Left cardiac atrium (tissue), 4 donors: ENCODE data around the gene TMPRSS13. TPM values are rescaled to one million over a fixed set of nuclear protein-coding genes. Genes with fewer than 3 reads are reported as not detected.
"Not testable (repeated sequence)": the region's sequence is repeated elsewhere in the genome, so short reads cannot be mapped to it uniquely, and the experiment has no call there.

Experiments used
- ATAC-seq, 2 donors: fragments of 200-7000 bp; cut with Tn5 transposase; one replicate each; pipeline ENCODE4 v1.9.1; 2020; ENCODE audit warnings: mild to moderate bottlenecking in 2 of 2, moderate library complexity in 2 of 2
- DNase-seq: peaks from one replicate; pipeline ENCODE4 v3.0.0-alpha.2; 2020
- intact Hi-C, 2 donors: fragments of 100-400 bp; cut with DNase I; formaldehyde crosslinking; loops; one replicate each; pipeline versions ENCODE4 v1.14.1 to v1.15.1; 2022 to 2023
- long read RNA-seq: library from polyadenylated mRNA; unstranded; transcript quantifications from one replicate; pipeline ENCODE4 v2.0.0, GENCODE V29; 2021
- total RNA-seq, 2 donors: library from RNA; stranded (reverse); fragmentation: NEBNext Ultra II Directional; extraction: Animal tissue kit (Norgen Biotek cat#: 25700); gene quantifications; one replicate each; pipeline ENCODE4 v1.2.1, GENCODE V29; 2021
- donor health status: DM: no; HTN: yes; CAD: no.
- donor health status: DM: no; HTN: yes; CAD: no; lungs with severe emphysema.
- donor health status: DM: yes; HTN: yes; CAD: no.
- donor health status: Dilated cardiomyopathy.

TMPRSS13 gene
- under 1 TPM; 0.15 to 0.16 TPM for total RNA-seq
- long read RNA-seq = 0 reads

DNA sequence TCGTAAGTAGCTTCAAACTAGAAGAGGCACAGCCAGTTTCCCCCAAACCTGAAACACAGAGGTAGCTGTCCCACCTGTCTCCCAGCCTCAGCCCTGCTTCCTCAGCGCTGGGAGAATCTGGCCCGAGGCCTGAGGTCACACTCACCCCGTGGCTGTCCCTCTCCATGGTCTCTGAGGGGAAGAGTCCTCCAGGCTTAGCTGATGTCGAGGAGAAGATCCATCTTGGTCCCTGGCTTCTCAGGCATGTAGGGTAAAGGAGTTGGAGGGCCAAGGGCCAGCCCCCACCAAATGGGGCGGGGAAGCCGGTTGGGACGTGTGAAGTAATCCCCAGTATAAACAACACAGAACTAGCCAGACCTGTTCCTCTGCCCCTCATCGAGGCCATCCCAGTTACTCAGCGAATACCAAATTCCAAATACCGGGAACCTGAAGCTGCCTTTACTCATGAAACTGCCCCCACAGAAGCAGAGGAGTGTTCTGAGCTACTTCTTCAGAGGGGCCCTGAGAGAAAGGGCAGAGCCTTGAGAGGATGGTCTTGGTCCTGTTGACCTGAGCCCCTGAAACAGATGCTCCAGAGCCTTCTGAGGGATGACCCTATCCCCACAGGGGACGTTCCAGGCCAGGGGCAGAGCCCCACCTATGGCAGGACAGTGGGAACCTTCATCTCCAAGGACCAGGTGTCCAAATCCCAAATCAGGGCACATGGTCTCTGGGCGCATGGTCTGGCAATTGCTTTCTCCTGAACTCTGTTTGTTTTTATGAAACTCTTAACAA, at the start of gene TMPRSS13:
TSS of gene TMPRSS13 (minus strand) at position 261 of the 774 bp plus-strand sequence. CDS start at position 166, 95 bp downstream.
- intact Hi-C loops = no loop called here
- DNase-seq = peak; percentile 4
- ATAC-seq = no peak

DNA sequence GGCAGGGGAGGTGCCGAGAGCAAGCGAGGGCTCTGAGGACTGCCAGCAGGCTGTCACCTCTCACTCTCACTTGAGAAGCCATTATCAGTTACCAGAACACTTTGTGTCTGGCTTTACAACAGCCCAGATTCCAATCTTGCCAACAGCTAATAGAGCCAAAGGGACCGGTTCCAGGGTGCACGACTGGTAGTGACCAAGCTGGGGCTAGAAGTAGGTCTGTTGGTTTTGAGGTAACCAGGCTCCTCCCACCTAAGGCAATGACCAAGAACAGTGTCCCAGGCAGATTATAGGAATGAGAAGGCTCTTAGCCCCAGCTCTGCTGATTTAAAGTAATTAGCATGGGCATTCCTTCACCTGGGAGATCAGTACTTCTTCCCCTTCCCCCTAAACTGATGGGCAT, 49.8 kb upstream of the TMPRSS13 start:
- intact Hi-C loops = no loop called here
- DNase-seq = no peak

DNA sequence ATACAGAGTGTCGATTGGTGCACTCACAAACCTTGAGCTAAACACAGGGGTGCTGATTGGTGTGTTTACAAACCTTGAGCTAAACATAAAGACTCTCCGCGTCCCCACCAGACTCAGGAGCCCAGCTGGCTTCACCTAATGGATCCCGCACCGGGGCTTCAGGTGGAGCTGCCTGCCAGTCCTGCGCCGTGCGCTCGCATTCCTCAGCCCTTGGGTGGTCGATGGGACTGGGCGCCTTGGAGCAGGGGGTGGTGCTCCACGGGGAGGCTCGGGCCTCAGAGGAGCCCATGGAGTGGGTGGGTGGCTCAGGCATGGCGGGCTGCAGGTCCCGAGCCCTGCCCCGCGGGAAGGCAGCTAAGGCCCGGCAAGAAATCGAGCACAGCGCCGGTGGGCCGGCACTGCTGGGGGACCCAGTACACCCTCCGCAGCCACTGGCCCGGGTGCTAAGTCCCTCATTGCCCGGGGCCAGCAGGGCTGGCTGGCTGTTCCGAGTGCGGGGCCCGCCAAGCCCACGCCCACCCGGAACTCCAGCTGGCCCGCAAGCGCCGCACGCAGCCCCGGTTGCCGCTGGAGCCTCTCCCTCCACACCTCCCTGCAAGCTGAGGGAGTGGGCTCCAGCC, 49.2 kb upstream of the TMPRSS13 start:
- intact Hi-C loops, DNase-seq, ATAC-seq: not testable (repeated sequence)

More for the DNA sequence above, 49.8 kb upstream of the TMPRSS13 start:
- peak; percentile 75 to 84 for ATAC-seq

DNA sequence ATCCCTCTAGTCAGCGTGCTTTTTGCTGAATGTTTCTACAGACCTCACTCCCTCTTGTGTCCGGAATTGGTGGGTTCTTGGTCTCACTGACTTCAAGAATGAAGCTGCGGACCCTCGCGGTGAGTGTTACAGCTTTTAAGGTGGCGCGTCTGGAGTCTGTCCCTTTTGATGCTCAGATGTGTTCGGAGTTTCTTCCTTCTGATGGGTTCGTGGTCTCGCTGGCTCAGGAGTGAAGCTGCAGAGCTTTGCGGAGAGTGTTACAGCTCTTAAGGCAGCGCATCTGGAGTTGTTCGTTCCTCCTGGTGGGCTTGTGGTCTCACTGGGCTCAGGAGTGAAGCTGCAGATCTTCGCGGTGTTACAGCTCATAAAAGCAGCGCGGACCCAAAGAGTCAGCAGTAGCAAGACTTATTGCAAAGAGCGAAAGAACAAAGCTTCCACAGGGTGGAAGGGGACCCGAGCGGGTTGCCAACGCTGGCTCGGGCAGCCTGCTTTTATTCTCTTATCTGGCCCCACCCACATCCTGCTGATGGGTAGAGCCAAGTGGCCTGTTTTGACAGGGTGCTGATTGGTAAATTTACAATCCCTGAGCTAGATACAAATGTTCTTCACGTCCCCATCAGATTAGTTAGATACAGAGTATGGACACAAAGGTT, 48.5 kb upstream of the TMPRSS13 start:
- ATAC-seq, DNase-seq, intact Hi-C loops: not testable (repeated sequence)

DNA sequence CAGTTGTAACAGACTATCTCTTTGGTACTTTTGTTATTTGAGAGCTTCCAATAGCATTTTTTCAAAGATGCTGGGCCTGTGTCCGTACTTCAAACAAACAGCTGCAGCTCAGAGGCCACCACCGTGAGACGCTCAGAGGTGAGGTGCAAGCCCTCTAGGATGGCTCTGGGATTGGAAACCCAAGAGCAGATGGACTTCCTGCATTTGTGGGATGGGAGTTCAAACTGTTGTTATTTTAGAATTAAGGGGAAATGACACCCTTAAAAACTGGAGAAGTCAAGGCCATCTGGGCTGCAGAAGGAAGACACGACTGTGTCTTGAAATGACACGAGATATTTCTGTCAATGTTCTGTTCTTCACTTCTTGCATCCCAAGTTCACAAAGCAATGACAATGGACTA, 47.8 kb upstream of the TMPRSS13 start:
- DNase-seq (no peak), ATAC-seq (no peak)
- intact Hi-C loops = no loop called here

DNA sequence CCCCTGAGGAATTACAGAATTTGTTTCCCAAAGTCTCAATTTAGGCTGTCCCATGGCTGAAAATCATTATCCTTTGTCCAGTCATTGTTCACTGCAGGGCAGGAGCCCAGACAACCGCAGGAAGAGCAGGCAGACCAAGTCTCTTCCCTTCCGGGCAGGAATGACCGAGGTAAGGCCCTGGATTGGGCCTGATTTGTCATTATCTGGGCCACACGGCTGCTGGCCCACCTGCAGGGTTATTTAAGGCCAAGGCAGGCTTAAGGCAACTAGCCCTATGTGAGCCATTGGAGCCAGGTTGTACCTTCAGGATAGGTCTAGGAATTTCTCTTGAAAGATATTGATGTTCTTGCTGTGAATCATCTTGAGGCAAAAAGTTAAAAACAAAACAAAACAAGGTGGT, 47.2 kb upstream of the TMPRSS13 start:
- intact Hi-C loops = no loop called here
- DNase-seq = no peak
- no peak for ATAC-seq

DNA sequence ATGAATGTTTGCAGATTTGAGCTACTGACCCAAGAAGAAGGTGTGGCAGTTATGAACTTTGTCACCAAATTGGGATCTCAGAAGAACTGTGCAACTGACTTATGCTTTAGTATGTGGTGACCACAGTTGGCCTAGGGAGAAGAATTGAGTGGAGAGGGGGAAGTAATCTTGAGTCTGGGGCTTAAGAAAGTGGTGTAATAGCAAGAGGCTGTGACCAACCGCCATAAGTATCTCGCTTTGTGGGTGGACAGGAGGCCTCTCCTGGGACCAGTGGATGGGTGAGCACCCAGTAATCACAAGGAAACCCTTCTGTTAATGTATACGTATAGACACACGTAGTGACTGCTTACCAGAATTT, 44.3 kb upstream of the TMPRSS13 start:
- ATAC-seq = no peak
- DNase-seq = no peak
- intact Hi-C loops = no loop called here

DNA sequence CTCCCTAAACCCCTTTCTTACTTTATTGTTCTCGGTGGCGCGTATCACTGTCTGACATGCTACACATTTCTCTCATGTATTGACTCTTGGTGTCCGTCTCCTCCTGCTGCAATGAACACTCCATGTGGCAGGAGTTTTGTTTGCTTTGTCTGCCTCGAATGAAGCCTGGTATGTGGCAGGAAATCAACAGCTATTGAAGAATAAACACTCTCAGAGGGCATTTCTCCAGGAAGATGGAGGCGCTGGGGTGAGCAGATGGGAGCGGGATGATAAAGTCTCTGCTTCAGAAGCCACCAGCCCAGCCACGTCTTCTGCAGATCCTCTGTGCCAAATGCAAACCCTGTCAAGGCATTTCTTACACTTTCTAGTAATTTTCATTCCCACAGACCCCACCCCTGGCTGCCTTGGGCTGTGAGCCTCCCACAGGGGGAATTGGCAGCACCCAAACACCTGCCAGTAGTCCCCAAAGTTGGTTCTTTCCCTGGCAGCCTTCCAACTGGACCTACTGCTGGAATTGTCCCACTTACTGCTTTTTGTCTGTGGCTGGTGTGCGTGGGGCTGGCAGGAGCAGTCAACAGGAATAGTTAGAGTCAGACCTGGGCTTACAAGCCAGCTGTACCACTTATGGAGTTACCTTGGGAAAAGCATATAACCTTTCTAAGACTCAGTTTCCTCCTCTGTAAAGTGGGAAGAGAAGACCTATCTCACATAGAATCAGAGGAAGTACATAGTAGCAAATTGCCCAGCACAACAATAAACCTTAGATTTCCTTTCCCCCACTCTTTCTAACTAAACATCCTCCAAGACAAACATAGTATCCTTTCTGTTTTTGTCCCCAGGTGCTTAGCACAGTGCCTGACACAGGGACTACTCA, 43.7 kb upstream of the TMPRSS13 start:
- no peak for ATAC-seq
- DNase-seq = no peak
- intact Hi-C loops = no loop called here

DNA sequence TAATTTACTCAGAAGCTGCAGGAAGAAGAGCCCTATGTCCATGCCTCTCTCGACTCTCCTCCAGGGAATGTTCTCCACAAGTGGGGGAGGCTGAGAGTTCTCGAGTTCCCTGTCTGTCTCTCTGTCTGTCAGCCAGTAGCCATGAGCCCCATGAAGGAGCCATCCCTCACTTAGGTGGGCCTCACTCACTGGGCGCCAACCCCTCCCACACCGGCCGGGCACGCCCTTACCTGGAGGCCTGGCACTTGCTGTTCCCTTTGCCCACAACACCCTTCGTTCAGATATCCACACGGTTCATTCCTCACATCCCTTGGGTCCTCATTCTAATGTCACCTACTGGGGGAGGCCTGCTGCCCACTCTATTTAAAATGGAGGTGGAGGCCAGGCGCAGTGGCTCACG, 42.8 kb upstream of the TMPRSS13 start:
- no peak for DNase-seq
- ATAC-seq = no peak
- intact Hi-C loops = no loop called here

DNA sequence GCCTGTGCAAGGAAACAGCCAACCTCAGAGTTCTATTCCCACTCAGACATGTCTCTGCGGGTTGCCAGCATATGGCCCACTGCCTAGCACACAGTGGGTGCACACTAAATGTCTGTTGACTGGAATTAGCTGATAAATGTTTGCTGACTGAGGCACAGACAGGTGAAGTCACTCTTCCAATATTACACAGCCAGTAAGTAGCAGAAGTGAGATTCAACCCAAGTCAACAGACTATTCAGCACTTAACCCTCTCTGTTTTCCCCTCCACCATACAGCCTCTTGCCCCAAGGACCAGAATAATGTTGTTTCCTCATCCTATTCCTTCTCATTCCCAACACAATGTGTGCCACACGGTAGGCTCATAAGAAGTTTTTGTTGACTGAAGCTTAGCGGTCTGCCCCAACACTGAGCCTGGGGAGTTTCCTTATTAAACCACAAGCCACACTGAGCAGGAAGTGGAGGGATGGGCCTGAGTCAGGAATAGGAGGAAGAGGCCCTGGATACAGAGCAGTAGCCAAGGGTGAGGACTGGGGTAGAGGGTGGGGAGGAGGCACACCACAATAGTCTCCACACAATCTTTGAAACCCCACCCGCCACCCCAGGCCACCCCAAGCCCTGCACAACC, 41.3 kb upstream of the TMPRSS13 start:
- no peak for DNase-seq
- peak in 1 of 2 donors; percentile 76 for ATAC-seq
- intact Hi-C loops = no loop called here

DNA sequence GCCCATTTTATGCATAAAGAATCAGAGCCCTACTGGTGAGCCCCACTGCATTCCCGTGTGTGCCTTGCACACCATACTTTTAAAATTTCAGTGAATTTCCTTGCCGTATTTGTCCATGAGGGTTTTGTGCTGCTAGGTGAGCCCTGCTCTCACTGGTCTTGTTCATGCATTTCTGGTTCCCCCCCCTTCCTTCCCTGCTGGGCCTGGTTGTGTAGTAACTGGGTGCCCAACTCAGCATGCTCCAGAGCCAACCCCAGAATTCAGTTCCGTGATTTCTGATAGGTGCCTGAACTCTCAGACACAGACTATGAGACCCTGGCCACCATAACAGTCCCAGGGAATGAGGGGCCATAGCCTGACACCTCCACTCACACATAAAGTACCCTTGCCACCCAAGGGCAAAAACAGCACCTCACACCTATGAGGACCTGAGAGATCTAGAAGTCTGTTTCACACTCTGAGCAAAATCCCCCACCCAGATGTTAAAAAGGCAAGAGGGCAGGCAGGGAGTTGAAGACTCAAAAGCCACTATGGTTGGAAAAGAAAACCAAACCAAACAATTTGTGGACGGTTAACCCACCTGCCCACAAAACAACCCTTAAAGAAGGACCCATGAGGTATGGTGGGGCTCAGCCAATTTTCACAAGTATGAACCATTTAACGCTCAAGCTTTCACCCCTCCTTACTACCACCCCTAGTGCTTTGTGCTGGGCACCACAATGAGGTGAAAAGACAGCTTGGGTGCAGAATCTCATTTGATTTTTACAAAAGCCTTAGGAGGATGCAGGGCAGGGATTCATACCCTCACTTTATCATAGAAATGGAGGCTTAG, 40.2 kb upstream of the TMPRSS13 start:
- intact Hi-C loops = no loop called here
- ATAC-seq (no peak), DNase-seq (no peak)

DNA sequence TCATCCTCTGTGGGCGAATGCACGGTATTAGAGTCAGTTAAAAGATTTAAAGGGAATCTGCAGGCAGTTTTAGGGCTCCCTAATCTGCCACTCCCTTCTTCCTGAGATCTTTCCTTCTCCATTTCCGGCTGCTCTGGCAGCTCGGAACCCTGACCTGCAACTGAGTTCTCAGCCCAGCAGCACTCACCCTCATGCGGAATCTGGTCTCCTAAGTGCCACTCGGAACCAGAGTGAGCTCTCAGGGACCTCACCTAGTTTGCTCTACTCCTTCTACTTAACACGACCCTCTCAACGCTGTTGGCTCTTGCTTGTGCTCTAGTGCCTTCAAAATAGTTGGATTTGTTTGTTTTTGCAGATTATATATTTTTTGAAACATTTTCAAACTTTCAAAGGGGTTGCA, 37.7 kb upstream of the TMPRSS13 start:
- ATAC-seq (no peak), DNase-seq (no peak)
- intact Hi-C loops = no loop called here

DNA sequence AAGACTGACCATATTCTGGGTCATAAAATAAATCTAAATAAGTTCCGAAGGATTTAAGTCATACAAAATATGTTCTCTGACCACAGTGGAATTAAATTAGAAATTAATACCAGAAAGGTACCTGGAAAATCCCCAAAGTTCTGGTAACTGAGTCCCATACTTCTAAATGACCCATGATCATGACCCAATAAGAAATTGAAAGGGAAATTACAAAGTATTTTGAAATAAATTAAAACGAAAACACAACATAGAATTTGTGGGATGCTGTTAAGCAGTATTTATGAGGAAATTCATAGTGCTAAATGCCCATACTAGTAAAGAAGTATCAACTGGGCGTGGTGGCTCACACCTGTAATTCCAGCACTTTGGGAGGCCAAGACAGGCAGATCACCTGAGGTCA, 33.6 kb upstream of the TMPRSS13 start:
- intact Hi-C loops = no loop called here
- ATAC-seq (no peak), DNase-seq (no peak)

DNA sequence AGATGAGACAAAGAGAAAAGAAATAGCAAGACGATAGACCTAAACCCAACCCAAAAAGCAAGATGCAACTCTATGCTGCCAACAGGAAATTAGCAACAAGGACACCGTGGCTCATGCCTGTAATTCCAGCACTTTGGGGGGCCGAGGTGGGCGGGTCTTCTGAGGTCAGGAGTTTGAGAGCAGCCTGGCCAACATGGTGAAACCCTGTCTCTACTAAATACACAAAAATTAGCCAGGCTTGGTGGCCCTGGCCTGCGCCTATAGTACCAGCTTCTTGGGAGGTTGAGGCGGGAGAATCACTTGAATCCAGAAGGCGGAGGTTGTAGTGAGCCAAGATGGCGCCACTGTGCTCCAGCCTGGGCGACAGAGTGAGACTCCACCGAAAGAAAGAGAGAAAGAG, 32.7 kb upstream of the TMPRSS13 start:
- DNase-seq = no peak
- no peak for ATAC-seq
- intact Hi-C loops = no loop called here

DNA sequence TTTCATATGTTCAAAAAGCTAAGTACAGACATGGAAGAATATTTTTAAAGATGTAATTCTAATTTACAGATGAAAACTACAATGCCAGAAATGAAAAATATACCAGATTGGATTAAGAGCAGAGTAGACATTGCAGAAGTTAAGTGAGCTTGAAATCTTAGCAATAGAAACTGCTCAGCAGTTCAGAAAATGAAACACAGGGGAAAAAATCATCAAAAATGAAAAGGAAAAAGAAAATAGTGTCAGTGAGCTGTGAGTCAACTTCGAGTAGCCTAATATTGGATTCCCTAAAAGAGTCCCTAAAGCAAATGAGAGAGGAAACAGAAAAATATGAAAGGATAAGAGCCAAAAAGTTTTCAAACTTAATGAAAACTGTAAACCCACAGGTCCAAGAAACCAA, 31.2 kb upstream of the TMPRSS13 start:
- intact Hi-C loops = no loop called here
- no peak for ATAC-seq
- DNase-seq = no peak

DNA sequence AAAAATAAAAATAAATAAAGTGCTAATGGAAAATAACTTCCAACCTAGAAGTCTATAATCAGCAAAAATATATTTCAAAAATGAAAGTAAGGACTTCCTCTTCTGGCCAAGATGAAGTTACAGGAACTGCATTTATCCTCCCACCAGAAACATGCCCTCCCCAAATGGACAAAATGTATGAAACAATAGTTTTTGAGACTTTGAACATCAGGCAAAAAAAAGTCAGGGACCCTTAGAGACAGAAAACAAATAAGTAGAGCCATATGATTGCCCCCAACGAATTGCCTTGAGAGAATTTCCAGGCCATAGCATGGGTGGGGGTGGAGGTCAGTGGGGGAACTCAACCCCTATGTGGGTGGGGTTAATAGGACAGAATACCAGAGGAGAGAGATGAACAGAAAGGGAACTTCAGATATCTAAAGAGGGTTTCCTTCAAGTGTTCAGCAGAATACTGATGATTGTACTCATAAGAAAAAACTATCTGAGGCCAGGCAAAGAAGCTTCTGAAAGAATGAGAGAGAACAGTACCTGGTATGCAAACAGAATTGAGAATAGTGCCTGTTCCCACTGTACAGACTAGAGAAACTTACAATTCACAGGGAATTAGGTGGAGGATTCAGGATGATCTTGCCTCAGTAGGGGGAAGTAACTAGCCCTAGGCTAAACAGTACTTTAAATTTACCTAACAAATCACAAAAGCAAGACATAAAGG, 30.4 kb upstream of the TMPRSS13 start:
- no peak for DNase-seq
- intact Hi-C loops = no loop called here
- peak in 1 of 2 donors; percentile 61 for ATAC-seq

DNA sequence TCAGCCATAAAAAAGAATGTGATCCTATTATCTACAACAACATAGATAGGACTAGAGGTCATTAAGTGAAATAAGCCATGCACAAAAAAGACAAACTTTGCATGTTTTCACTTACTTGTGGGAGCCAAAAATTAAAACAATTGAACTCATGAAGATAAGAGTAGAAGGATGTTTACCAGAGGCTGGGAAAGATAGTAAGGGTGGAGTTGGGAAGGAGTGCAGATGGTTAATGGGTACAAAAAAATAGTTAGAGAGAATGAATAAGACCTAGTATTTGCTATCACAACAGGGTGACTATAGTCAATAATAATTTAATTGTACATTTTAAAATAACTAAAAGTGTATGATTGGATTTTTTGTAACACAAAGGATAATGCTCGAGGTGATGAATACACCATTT, 29.7 kb upstream of the TMPRSS13 start:
- intact Hi-C loops = no loop called here
- no peak for ATAC-seq

More for the DNA sequence above, 29.7 kb upstream of the TMPRSS13 start:
- no peak for DNase-seq
